HG03378 (cell line): ENCODE data around the gene LRRC58.
"Not testable (repeated sequence)": the region's sequence is repeated elsewhere in the genome, so short reads cannot be mapped to it uniquely, and the experiment has no call there.

Source experiments
- ATAC-seq: cut with Tn5 transposase; IDR thresholded peaks from one replicate; pipeline ENCODE4 v1.9.1; 2021; ENCODE audit warnings: mild to moderate bottlenecking, moderate library complexity; ENCODE audit not compliant: unreplicated experiment

LRRC58 gene

DNA sequence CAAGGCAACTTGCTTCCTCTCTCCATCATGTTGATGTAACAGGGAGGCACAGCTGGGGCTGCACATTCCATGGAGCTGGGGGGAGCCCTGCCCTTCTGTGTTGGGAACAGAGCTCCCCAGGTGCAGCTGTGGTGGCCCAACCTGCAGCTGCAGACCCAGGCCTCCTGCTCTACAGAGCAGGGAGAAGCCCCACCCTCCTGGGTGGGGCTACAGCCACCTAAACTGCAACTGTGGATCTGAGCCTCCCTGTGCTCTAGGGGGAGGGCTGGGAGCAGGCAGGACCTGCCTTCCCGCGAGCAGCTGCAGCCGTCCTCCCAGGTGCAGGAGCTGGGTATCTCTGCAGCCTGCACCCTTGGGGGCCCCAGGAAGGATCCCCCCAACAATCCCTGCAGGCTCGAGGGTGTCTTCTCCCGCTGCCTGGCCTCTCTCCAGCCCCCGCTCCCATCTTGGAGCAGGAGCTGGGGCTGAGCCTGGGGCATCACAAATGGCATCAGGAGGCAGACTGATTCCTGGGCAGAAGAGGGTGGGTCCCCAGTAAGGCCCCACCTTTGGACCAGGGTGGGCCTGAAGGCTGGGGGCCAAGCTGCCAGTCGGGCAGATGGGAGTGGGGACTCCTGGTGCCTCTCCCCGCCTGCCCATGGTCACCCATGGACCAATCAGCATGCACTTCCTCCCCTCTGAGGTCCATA is 7.4 kb downstream of the LRRC58 start:
- no peak for ATAC-seq

DNA sequence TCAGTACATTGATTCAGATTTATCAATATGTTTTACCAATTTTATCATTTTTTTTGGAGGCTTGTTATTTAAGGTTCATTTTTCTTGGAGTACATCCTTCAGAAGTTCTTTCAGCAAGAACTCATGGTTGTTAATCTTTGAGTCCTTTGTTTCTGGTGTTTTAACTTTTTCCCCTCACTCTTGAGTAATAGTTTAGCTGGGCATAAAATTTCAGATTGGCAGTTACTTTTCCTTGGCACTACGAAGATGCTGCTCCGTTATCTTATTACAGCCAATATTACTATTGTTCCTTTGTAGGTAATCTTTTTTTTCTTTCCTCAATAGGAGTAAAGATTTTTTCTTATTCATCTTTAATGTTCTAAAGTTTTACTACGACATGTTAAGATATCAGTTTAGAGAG is 9.8 kb downstream of the LRRC58 start:
- ATAC-seq, result no peak

DNA sequence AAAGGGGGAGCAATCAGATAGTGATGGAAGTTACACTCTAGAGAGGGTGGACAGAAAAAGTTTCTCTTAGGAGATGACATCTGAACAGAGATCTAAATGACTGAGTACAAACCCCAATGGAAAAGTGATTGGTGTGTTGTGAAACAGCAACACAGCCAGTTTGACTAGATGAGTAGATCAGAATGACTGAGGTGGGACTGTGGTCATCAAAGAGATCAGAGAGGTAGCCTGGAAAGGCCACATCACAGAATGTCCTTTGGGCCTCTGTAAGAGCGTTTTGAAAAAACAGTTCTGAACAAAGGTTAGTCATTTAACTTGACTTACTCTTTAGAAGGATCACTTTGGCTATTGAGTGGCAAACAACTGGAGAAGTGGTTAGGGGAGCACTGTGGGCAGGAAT is 10.6 kb downstream of the LRRC58 start:
- ATAC-seq, result no peak

DNA sequence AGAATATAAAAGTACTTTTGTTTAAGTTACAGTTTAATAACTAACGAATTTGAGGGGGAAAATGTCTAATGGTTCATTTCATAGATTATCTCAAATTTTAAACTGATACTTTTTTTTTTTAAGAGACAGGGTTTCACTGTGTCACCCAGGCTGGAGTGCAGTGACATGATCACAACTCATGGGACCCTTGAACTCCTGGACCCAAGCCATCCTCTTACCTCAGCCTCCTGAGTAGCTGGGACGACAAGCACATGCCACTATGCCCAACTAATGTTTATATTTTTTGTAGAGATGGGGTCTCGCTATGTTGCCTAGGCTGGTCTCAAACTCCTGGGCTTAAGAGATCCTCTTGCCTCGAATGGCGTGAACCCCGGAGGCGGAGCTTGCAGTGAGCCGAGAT is 16.5 kb downstream of the LRRC58 start:
- no peak for ATAC-seq

DNA sequence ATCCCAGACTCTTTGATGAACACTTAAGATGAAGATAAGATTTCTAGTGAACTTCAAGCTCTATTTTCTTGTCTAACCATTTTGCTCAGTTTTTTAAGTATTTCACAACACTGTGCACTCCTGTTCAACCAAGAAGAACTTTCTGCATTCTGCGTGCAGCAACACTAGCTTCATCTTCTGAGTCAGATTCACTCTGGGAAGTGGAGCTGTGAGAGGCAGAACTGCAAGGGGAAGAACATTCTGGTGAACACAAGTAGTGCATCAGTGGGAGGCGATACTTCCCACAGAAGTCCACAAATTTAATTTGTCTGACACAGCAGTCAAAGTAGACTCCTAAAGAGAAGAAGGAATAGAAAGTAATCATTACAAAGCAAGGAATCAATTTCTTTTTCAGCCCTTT is 18.1 kb downstream of the LRRC58 start:
- no peak for ATAC-seq

DNA sequence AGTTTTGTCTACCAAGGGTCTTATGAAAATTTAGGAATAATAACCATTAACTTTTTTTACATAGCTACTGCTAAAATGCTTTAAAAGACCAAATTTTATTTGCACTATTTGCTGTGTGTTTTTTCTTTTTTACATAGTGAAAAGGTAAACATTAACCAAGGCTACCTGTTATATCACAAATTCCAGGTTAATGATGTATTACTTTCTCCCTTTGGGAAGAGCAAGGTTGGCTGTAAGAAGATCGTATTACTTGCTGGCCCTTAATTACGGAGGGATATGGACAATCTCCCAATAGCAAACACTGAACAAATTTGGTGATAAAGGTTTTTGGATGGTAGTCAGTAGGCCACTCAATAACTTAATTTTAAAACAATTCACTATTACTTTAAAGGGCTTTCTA is 22.4 kb downstream of the LRRC58 start:
- ATAC-seq, result no peak

DNA sequence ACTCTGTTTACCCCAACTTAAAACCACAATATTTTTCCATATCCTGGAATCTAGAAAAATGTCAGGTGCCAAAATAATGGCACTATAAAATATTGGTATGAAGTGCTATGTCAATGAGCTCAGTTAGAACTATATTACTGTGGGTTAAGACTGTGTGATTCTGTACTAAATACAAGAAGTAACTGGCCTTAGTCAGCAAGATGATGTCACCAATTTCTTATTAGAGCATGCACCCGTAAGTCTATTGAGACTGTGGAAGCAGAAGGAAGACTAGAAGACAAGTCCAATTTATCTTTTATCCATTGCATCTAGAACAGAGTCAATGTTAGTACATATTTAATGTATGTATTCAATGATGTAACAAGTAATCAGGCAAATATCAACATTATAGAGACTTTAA is 25.0 kb downstream of the LRRC58 start:
- ATAC-seq, result no peak

DNA sequence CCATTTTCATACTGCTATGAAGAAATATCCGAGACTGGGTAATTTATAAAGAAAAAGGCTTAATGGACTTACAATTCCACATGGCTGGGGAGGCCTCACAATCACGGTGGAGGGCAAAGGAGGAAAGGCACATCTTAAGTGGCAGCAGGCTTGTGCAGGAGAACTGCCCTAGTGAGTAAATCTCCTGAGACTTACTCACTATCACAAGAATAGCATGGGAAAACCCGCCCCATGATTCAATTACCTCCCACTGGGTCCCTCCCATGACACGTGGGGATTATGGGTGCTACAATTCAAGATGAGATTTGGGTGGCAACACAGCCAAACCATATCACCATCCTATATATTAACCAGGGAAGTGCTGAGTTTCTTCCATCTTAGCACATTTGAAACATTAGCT is 25.4 kb downstream of the LRRC58 start:
- not testable (repeated sequence) for ATAC-seq

DNA sequence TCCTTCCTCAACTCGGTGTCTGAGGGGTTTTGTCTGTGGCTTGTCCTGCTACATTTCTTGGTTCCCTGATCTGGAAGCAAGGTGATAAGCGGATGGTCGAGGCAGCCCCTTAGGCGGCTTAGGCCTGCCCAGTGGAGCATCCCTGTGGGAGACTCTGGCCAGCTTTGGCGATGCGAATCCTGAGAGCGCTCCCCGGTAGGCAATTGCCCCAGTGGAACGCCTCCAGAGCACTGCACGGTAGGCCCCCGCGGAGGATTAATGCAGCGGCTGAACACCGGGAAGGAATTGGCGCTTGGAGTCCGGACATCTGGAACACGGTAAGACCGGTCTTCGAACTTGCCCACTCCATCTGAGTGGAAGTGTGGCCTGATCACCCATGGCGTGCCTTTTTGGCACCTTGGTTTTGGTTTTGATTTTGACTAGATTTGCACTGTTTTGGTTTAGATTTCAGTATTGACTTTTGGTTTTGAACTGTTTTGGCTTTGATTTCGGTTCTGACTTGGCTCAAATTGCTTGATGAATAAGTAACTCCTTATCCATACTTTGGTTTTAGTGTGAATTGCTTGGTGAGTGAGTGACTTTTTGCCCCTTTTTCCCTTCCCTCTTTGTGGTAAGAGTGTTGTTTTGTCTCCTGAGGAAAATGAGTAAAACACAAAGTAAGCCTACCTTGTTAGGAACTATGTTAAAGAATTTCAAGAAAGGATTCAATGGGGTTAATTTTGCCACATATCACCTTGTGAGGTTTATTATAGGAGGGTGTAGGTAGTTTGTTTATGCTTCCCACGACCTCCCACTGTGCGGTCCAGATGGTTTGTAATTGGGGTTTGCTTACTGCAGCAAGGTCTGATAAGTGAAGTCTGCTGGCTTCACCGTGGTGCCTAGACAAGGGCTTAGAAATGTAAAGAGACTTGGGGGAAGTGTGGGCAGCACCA is 37.0 kb downstream of the LRRC58 start:
- ATAC-seq, result no peak

DNA sequence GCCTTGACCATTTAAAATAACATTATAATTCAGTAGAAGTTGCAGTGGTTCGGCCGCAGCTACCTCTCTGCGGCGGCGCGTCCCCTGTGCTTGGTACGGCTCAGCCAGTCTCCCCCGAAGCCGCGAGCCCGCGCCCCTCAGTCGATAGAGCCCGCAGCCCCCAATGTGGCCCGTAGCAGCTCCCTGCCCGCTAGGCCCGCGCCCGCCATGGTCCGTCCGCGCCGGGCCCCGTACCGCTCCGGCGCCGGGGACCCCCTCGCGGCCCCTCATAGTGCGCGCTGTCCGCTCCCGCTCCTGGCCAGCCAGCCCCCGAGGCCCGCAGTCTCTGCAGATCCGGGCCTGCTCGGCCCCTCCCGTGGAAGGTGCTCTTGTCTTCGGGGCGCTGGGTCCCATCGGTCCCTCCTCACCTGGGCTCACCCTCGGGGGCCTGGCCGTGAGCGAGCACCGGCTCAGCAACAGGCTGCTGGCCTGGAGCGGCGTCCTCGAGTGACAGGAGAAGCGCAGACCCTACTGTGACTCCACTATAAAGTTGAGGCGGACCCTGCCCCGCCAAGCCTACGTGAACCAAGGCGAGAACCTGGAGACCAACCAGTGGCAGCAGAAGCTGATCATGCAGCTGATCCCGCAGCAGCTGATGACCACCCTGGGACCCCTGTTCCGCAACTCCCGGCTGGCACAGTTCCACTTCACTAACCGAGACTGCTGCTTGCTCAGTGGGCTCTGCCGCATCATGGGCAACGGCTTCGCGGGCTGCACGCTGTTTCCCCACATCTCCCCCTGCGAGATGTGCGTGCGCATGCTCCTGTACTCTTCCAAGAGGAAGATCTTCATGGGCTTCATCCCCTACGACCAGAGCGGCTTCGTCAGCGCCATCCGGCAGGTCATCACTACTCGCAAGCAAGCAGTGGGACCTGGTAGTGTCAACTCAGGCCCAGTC is 42.4 kb downstream of the LRRC58 start:
- ATAC-seq, result no peak

DNA sequence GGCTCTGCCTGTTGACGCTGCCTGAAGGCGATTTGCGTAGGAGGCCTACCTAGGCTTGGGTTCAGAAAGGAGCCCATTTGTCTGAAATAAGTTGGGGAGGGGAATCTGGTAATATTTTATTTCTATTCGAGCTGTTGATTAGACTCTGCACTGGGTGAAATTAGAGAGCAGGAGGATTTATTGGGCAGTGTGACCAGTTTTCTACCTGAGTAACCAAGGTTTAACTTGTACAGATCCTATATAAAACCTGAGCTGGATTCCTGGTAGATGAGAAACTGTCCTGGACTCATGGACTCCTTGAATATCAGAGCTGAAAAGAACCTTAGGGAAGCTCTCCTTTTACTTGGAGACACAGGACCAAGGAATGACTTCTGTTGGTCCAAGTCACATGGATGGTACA is 44.5 kb downstream of the LRRC58 start:
- ATAC-seq, result no peak

DNA sequence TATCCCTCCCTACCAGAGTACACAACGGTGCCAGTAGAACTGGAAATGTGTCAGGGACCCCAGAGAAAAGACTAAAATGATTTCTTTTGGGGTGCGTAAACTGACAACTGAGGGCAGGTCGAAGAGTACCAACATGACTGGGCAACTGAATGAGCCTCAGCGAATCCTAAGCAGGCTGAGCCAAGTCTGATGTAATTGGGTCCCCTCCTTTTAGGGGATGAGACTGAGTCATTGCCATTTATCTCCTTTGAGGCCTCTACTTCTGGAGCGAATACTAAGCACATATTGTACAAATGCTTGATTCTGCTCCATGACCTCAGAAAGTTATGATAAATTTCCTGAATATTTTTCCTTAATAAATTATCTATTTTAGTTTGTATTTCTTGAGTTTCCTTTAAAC is 46.8 kb downstream of the LRRC58 start:
- ATAC-seq, result no peak

DNA sequence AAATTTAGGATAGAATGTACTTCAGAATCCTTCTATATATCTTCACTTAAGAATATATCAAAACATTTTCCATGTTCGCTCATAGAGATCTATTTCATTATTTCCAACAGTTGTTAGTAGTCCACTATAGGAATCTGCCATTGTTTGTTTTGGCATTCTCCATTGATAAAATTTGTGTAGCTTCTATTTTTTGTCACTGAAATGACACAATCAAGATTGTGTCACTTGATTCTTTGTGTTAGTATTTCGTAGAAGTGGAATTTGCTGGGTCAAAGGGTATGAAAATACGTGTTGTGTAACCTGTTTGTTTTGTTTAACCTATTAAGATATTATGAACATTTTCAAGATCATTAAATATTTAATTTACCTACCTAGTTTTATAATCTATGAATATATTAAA is 48.2 kb downstream of the LRRC58 start:
- ATAC-seq, result no peak

DNA sequence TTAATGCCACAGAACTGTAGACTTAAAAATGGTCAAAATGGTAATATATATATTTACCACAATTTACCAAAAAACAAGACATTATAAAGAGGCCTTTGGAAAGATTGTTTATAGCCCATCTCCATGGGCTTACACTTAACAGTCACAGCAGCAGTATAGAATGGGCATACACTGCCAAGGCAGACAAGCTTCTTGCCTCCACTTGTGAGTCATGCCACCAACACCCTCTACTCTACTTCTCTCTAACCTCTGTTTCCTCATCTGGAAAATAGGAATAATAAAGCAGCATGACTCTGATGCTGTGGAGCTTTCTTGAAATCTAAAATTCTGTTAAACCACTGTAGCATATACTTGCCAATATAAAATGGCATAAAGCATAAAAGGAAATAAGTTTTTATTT is 49.8 kb downstream of the LRRC58 start:
- ATAC-seq, result no peak

DNA sequence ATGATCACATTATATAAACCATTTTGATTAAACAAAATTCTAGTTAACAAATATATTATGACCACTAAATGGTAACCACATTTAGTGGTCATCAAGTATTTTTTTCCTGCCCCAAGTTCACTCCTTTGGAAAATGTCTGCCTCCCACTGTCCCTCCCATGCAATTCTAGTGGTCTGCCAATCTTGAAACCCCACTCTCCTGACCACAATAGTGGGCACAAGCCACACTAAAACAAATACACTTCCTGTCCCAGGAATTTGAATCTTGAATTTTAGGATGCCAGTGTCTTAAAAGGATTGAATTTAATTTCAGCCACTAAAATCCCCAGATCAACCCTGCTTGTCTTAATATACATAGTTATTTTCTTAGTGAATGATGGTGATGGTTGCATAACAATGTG is 50.2 kb downstream of the LRRC58 start:
- ATAC-seq, result no peak

DNA sequence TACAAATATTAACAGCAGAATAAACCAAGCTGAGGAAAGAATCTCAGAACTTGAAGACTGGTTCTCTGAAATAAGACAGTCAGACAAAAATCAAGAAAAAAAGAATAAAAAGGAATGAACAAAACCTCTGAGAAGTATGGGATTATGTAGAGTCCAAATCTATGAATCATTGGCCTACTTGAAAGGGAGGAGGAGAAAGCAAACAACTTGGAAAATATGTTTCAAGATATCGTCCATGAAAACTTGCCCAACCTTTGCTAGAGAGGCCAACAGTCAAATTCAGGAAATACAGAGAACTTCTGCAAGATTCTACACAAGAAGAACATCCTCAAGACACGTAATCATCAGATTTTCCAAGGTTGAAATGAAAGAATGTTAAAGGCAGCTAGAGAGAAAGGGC is 57.6 kb downstream of the LRRC58 start:
- not testable (repeated sequence) for ATAC-seq

DNA sequence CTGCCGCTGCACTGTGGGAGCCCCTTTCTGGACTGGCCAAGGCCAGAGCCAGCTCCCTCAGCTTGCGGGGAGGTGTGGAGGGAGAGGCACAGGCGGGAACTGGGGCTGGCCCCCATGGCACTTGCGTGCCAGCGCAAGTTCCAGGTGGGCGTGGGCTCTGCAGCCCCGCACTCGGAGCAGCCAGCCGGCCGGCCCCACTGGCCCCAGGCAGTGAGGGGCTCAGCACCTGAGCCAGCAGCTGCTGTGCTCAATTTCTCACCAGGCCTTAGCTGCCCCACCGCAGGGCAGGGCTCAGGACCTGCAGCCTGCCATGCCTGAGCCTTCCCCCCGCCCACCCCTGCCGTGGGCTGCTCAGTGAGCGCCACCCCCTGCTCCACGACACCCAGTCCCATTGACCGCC is 59.5 kb downstream of the LRRC58 start:
- ATAC-seq, result no peak

DNA sequence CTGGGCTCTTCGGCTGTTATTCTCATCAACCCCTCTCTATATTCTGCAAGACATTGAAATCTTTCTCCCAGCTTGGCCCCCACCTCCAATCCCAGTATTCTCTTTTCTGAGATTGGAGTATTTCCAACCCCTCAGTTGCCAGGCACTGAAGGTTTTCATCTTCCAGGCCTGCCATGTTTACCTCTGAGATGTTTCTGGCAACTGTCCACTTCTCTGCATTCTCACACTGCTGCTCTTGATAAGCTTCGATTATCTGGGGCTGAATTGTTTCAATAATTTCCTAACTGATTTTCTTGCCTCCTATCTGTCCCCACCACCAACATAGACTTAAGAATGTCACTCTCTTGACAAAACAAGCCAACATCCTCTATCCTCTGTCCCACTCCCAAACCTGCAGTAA is 62.7 kb downstream of the LRRC58 start:
- ATAC-seq, result no peak

DNA sequence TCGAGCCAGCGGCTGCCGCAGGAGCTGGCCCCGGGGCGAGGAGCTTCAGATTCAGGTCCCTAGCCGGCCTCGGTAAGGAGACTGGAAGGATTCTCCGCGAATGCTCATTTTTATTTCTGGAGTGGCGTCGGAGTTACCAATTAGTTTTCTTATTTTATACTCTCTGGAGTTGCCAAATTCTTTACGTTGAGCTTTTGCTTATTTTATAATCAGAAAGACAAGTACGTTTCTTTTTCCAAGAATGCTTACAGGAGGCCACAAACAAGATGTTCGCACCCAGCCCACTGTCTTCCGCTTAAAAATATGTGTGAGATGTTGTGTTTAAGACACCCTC is 63.7 kb downstream of the LRRC58 start:
- ATAC-seq, result no peak

DNA sequence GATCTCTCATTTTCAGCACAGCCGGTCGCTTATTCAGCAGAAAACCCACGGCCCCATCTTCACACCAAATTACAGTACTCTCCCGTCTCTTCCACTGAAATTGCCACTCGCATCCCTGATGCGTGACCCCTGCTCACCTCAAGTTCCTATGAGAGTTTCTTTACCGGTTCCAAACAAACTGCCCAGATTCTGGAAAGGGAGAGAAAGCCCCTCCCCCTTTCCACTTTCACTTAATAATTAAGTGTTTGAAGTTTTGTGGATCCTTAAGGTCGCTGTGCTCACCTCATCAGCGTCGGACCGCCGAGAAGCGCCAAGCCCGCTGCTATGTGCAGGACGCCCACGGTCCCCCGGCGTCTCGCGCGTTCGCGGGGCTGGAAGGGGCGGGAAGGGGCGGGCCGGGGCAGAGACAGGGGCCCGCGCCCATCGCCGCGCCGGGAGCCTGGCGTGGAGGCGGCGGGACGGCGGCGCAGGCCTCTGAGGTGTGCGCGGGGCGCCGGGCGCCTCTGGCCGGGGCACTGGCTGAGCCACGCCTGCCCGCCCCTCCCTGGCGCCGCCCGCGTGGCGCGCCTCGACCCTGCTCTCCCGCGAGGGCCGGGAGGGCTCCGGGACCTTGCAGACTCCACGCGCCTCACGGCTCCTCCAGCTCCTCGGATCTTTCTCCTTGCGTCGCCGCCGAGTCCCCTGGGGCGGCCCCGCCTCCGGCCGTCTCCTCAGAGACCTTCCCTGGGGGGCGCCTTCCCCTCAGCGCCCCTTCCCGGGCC is 64.2 kb downstream of the LRRC58 start, which contains the start of gene GPR156:
Gene GPR156, minus strand, starts transcription at position 476 of the 761 bp plus-strand sequence. CDS start 41,124 bp downstream, outside the sequence.
- no peak for ATAC-seq

DNA sequence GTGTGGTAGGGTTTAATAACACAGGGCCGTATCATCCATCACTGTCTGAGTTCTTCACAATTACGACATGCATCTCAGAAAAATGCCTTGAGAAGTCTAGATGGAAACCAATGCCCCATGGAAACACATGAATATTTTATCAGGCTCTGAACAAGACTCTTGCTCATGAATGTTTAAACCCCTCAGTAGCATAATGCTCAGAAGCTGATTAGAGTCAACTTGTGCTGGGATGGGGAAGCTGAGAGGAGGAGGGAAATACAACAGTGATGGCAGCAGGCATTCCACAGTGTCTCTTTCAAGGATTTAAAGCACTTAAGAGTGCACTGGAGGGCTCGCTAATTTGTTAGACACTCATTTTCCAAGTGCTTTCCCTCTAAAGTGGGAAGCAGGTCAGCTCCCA is 67.9 kb downstream of the LRRC58 start:
- no peak for ATAC-seq
